GM18499 (cell line): ENCODE results near the gene GRM5.

Experiments
- ATAC-seq: cut with Tn5 transposase; IDR thresholded peaks from one replicate; pipeline ENCODE4 v1.9.1; 2021; ENCODE audit warnings: moderate number of reproducible peaks; ENCODE audit not compliant: insufficient read depth, unreplicated experiment

GRM5 gene

DNA sequence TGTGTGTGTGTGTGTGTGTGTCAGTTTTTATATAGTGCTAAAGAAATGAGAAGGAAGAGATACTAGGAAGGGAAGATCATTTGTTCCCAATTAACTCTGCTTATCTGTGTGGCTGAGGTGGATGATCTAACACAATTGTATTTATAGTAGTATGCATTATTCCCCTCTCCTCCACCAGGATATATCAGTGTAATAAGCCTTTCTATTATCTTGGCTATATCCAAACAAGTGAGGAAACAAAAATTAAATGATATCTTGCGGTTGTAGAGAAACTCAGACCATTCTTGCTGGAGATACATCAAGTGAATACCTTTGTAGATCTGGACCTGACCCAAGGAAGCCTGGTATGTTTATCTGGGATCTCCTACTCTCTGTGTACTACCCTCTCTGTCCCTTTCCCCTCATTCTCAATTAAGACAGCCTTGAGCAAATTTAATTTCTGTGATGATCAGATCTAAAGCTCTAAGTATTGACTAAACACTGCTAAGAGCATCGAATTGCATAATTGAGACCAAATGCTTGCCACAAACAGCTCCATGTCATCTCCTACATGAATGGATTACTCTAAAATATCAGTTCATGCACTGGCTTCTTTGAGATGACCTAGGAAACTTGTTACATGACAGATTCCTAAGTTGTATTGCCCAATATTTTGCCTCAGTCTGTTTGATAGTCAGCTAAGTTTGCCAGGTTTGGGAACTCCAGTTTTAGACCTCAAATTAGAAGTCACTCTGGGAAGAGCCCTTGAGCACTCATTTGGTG lies 543.0 kb downstream of the GRM5 start:
- no peak for ATAC-seq

DNA sequence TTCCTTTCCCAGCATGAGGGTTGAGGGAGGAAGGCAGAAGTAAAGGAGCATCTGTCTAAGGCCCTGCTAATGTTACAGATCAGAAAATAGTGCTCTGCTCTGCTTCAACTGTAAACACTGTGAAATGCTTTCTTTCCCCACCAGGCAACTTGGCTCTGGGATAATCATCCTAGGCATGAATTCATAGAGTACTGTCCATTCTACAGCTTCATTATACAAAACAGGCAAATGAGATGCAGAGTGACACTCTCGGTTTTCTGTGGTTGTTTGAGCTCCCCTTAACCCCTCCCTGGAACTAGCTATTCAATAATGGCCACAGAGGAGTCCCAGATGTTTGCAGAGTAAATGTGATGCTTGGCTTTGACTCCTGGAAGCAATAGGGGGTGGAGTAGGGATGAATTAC lies 544.0 kb downstream of the GRM5 start:
- ATAC-seq, result no peak

GRCh38 chr11:88521399-88521798 lies 544.4 kb downstream of the GRM5 start:
- no peak for ATAC-seq

DNA sequence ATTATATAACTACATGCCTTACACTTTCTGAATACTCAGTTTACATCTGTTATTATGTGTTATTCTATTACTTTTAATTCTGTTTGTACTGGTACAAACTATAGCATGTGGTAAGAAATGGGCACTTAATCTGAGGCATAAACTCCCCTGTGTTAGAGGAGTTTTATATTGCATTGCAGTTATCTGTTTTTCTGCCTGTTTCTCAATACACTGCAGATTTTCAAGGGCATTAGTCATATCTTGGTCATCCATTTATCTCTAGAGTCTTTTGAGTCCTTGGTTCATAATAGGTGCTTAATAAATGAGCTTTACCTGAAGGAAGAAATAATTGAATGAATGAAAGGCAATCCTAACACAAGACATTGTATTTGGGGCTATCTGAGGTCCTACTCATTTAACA lies 545.4 kb downstream of the GRM5 start:
- ATAC-seq, result no peak

DNA sequence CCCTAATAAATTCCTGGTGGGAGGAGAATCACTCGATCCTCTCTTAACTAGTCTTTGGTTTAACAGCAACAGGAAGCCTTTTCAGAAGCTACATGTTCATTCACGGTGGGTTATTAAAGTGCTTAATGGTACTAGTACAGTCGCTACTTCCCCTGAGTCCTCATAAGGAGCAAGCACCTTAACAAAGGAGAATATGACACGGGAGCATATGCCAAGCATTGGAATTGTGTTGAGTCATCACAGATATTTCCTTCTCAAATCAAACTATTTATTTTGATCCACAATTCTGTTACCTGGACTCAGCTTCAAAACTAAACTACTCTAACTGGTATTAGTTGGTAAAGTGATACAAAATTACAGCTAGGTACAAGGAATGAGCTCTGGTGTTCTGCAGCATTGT lies 550.8 kb downstream of the GRM5 start:
- no peak for ATAC-seq

- ATAC-seq, result no peak
These were observed 554.8 kb downstream of the GRM5 start for GRCh38 chr11:88511006-88511405.

- ATAC-seq, result no peak
These were observed 556.8 kb downstream of the GRM5 start for GRCh38 chr11:88508759-88509581.

DNA sequence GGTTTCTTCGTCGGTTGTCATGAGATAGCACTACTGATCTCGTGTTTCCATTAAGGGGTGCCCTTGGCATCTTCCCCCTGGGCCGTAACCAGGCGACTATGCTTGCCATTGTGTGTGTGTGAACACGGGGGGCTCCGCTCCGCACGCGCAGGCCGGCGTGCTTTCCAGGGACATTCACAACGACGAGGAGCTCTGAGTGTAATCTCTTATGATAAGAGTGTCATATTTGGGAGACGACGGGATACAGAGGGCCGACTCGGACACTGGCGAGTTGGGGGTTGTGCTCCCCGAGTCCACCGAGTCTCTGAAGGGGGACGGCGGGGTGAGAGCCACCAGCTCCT lies 557.4 kb downstream of the GRM5 start:
- ATAC-seq, result no peak

DNA sequence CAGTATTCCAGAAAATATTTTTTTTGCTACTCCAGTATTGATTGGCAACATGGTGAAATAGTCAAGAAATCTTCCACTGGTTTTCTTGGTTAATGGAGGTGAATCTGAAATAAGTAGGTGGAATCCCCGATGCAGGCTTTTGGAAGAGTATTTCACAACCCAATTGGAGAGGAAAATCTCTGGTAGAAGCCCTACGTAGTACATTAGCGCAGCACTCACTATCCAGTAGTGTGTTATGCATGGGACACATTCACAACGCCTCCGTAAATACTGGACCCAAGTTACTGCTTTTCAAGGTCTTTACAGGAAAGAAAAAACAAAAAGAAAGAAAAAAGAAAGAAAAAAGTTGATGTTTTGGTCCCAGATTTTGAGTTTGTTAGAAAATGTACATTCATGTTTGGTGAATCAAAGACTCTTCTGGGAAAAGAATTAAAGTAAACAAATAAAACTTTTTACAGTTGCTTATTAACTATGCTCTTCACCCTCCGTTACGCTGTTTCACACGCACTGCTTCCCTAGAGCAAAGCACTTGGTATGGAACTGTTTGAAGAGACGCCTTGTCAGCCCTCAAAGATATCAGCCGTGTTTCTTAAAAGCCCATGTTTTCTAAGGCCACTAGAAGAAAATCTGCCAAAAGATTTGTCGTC lies 557.9 kb downstream of the GRM5 start:
- no peak for ATAC-seq

DNA sequence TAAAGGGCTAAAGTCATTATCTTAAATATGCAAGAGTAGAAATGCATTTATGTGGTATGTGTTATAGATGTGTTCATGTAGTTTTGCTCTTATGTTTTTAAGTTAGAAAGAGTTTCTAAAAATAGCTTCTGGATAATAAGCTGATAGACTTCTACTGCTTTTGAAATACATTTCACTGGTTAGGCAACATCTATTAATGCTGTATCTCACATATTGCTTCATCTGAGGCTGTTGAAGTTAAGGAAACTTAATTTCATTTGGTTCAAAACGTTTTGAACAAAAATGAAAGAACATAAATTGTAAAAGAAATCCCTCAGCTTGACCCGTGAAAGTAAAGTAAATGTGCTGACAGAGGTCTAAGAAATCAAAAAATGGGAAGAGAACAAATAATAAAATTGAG lies 564.2 kb downstream of the GRM5 start:
- no peak for ATAC-seq

GRCh38 chr11:88495836-88496235 lies 569.9 kb downstream of the GRM5 start:
- ATAC-seq, result no peak

DNA sequence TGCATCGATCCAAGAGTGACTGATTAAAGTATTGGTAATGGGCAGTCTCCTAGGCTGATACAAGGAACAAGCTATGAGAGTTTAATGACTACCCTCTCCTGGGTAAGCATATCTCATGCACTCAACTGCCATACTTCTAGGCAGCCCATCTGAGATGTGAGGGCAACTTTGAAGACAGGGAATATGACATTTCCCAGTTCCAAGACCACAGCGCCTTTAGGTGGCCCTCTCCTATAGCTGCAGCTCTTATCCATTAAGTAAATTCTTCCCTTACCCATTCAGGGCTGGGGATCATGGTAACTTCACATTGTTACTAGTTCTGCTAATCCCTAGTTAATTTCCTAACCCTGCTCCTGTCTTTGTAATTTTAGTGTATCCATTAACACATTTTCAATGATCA lies 570.9 kb downstream of the GRM5 start:
- ATAC-seq, result no peak

DNA sequence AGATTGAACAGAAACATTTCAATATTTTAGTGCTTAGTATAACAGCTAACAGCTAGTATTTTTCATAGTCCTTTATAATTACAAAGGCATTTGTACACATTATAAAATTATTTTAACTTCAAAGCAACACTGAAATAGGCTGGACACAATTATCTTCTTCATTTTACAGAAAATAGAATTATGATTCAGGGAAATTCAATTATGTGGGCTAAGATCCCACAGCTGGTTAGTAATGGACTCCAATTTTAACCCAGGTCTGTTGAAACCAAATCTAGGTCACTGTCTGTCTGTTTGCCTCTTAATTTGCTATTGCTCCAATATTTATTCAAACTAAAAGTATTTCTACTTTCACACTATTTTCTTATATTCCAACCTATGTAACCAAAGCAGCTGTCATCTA lies 574.1 kb downstream of the GRM5 start:
- no peak for ATAC-seq

- ATAC-seq, result no peak
These were observed 576.8 kb downstream of the GRM5 start for GRCh38 chr11:88489030-88489429.

DNA sequence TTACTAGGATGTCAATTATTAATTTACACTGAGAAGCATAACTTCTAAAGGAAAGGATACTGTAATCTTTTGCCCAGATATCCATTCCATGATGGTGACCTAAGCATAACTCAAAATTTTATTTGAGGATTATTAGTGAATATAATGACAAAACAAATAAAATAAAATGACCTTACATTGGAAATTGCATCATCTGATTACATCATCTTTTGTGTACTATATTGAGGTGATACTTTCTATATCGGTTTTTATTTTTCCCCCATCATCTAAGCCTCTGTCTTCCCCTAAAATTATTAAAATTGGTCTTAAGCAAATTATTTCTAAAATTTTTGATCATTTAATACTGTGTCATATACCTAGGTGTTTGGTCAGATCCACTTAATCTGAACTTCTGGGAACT lies 578.1 kb downstream of the GRM5 start:
- ATAC-seq, result no peak

DNA sequence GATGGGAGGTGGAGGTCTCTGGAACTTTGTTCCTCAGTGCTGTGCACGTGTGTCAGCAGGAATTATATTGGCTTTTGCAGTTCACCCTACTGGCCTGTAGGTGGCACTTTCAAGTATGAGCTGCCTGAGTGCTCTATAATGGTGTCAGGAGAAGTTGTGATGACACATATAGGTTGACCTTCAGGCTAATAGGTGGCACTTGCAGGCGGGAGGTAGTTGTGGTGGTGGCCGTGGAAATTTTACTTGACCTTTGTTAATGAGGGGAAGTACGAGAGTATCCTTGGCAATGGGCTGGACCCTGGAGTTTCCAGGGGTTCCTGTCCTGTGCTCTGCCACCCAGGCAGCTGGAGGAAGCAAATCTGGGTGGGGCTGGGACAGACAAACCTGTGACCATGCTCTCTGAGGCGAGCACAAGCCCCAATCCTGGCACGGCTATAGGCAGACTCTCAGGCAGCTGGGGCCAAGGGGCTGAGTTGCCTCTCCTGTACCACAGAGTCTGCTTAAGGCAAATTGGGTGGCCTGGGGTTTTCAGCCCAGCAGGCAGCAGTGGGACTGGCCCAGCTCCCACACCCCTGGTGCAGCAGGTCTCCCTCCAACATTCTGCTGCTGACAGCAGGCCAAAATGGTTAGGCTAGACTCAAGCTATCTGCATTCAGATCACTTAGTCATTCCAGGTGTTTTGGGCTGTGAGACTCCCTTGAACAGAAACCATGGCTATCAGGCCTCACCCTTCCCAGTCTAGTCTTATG lies 580.7 kb downstream of the GRM5 start:
- no peak for ATAC-seq

DNA sequence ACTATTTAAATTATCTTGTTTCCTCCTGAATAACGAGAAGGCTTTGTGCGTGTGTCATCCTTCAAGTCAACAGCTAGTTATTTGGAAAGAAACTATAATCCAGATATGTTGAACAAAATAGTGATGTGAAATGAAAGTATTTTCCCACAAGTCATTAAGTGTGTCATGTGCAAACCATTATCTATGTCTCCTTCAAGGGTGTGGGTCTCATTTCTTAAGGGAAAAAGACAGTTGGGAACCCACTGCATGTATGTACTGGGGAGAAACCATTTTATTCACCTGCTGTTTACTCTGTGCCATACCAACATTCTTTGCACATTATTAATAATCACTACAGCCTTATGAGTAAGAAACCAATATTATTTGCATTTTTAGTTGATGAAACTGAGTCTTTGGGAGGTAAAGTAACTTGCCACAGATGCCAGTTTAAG lies 582.9 kb downstream of the GRM5 start:
- no peak for ATAC-seq

DNA sequence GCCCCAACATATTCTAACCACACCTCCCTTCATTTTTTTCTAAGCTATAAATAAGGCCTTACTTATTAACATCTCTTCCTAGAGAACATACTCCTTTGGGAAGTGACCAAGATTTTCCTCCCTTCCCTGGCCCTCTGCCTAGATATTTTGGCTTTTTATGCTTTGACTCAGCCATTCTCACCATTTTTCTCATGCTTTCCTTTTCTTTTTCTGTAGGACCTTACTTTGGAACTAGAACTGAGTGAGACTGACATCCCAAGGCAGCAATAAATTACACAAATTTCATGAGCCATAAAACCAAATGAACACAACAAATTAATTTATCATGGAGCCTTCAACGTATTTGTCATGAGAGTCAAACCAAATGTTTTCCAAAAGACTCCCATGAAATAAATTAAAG lies 585.6 kb downstream of the GRM5 start:
- ATAC-seq, result no peak

- ATAC-seq, result no peak
These were observed 587.5 kb downstream of the GRM5 start for GRCh38 chr11:88478136-88478815.

GRCh38 chr11:88475991-88476418 lies 589.8 kb downstream of the GRM5 start:
- no peak for ATAC-seq
